Measurements from ENCODE around the gene ZFP30.

The ZFP30 gene

GRCh38 chr19:37593996-37594303 lies 61.3 kb downstream of the ZFP30 start:
- no peak overlapping the region for H3K27ac ChIP-seq
- peaks cover 16% of the 10 kb centered on the region for H3K27me3 ChIP-seq
- H3K9me3 ChIP-seq = peaks cover 11% of the 10 kb centered on the region
- TF ChIP-seq, protein P1, sequence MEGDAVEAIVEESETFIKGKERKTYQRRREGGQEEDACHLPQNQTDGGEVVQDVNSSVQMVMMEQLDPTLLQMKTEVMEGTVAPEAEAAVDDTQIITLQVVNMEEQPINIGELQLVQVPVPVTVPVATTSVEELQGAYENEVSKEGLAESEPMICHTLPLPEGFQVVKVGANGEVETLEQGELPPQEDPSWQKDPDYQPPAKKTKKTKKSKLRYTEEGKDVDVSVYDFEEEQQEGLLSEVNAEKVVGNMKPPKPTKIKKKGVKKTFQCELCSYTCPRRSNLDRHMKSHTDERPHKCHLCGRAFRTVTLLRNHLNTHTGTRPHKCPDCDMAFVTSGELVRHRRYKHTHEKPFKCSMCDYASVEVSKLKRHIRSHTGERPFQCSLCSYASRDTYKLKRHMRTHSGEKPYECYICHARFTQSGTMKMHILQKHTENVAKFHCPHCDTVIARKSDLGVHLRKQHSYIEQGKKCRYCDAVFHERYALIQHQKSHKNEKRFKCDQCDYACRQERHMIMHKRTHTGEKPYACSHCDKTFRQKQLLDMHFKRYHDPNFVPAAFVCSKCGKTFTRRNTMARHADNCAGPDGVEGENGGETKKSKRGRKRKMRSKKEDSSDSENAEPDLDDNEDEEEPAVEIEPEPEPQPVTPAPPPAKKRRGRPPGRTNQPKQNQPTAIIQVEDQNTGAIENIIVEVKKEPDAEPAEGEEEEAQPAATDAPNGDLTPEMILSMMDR (IDR thresholded peaks at IDR 0.05) = no peak
- no peaks in the 10 kb centered on the region for H3K36me3 ChIP-seq
- peak overlapping the region; percentile 66 to 74 for H3K4me3 ChIP-seq (ENCODE audit: low read depth in 1 of 2, low read length in 1 of 2)
- peaks cover 15 to 16% of the 10 kb centered on the region in 2 experiments for H3K4me1 ChIP-seq (ENCODE audit: control insufficient read depth in 1 of 2, insufficient read depth in 1 of 2, low read depth in 1 of 2, low read length in 1 of 2)

GRCh38 chr19:37583340-37583739 lies 71.9 kb downstream of the ZFP30 start:
- no peak overlapping the region for H3K4me3 ChIP-seq (ENCODE audit: low read depth in 1 of 2, low read length in 1 of 2)
- no peak overlapping the region for H3K27ac ChIP-seq
- H3K4me1 ChIP-seq (ENCODE audit: control insufficient read depth in 1 of 2, insufficient read depth in 1 of 2, low read depth in 1 of 2, low read length in 1 of 2) = no peaks in the 10 kb centered on the region
- H3K27me3 ChIP-seq = no peaks in the 10 kb centered on the region
- TF ChIP-seq, protein P1 (IDR thresholded peaks at IDR 0.05) = no peak
- peaks cover 22% of the 10 kb centered on the region for H3K9me3 ChIP-seq
- no peaks in the 10 kb centered on the region for H3K36me3 ChIP-seq

- no peak overlapping the region for H3K4me3 ChIP-seq (ENCODE audit: low read depth in 1 of 2, low read length in 1 of 2)
- H3K27ac ChIP-seq = no peak overlapping the region
- H3K9me3 ChIP-seq = peaks cover 40% of the 10 kb centered on the region
- TF ChIP-seq, protein P1 (IDR thresholded peaks at IDR 0.05) = no peak
- no peaks in the 10 kb centered on the region for H3K36me3 ChIP-seq
- H3K27me3 ChIP-seq = no peaks in the 10 kb centered on the region
- H3K4me1 ChIP-seq (ENCODE audit: control insufficient read depth in 1 of 2, insufficient read depth in 1 of 2, low read depth in 1 of 2, low read length in 1 of 2) = no peaks in the 10 kb centered on the region
Observed at GRCh38 chr19:37572203-37572602, 83.1 kb downstream of the ZFP30 start.

- Histone ChIP-seq H3K27me3 (no peaks in the 10 kb centered on the region), H3K27ac (no peak overlapping the region), H3K4me3 (ENCODE audit: low read depth in 1 of 2, low read length in 1 of 2) (no peak overlapping the region), H3K9me3 (peaks cover 73% of the 10 kb centered on the region), H3K4me1 (ENCODE audit: control insufficient read depth in 1 of 2, insufficient read depth in 1 of 2, low read depth in 1 of 2, low read length in 1 of 2) (no peaks in the 10 kb centered on the region), H3K36me3 (no peaks in the 10 kb centered on the region)
- TF ChIP-seq, protein P1 (IDR thresholded peaks at IDR 0.05) = no peak
Observed at GRCh38 chr19:37565370-37565669, 89.9 kb downstream of the ZFP30 start.

GRCh38 chr19:37564624-37565369 lies 90.5 kb downstream of the ZFP30 start:
- Histone ChIP-seq H3K27ac (no peak overlapping the region), H3K36me3 (no peaks in the 10 kb centered on the region), H3K9me3 (peaks cover 72% of the 10 kb centered on the region), H3K4me3 (ENCODE audit: low read depth in 1 of 2, low read length in 1 of 2) (no peak overlapping the region), H3K4me1 (ENCODE audit: control insufficient read depth in 1 of 2, insufficient read depth in 1 of 2, low read depth in 1 of 2, low read length in 1 of 2) (no peaks in the 10 kb centered on the region), H3K27me3 (no peaks in the 10 kb centered on the region)
- TF ChIP-seq, protein P1 (IDR thresholded peaks at IDR 0.05) = no peak
